ENCODE results near the gene SLAMF6. TPM values are rescaled to one million over a fixed set of nuclear protein-coding genes. Genes with fewer than 3 reads are reported as not detected.
"Not testable (repeated sequence)": the region's sequence is repeated elsewhere in the genome, so short reads cannot be mapped to it uniquely, and the experiment has no call there.

Gene SLAMF6
- total RNA-seq, 2 donors from 2014 or later: 1.2 to 5.6 TPM

- Histone ChIP-seq H3K27me3 (replicated peaks; ENCODE audit: insufficient read depth) (no peaks in the 10 kb centered on the region), H3K4me1 (ENCODE audit: control insufficient read depth in 1 of 2, low read depth in 2 of 2) (no peaks in the 10 kb centered on the region), H3K36me3 (no peaks in the 10 kb centered on the region), H3K4me3 (no peak overlapping the region), H3K9me3 (peaks cover 9% of the 10 kb centered on the region), H3K27ac (no peak overlapping the region)
- ATAC-seq (ENCODE audit: insufficient number of reproducible peaks, low FRiP score, low read depth) (no peak), DNase-seq (ENCODE audit: low spot score) (no peak)
- no peak for TF ChIP-seq CTCF (IDR thresholded peaks at IDR 0.05)
Measured at GRCh38 chr1:160538985-160539651, 16.1 kb upstream of the SLAMF6 start.

GRCh38 chr1:160537714-160538665 is 14.9 kb upstream of the SLAMF6 start:
- H3K27me3 ChIP-seq (replicated peaks; ENCODE audit: insufficient read depth): no peaks in the 10 kb centered on the region
- no peak overlapping the region for H3K4me3 ChIP-seq
- ATAC-seq (ENCODE audit: insufficient number of reproducible peaks, low FRiP score, low read depth) (no peak), DNase-seq (ENCODE audit: low spot score) (no peak)
- no peak overlapping the region for H3K27ac ChIP-seq
- H3K36me3 ChIP-seq: no peaks in the 10 kb centered on the region
- peaks cover 11% of the 10 kb centered on the region for H3K9me3 ChIP-seq
- no peaks in the 10 kb centered on the region for H3K4me1 ChIP-seq (ENCODE audit: control insufficient read depth in 1 of 2, low read depth in 2 of 2)
- TF ChIP-seq CTCF (IDR thresholded peaks at IDR 0.05): no peak

DNA sequence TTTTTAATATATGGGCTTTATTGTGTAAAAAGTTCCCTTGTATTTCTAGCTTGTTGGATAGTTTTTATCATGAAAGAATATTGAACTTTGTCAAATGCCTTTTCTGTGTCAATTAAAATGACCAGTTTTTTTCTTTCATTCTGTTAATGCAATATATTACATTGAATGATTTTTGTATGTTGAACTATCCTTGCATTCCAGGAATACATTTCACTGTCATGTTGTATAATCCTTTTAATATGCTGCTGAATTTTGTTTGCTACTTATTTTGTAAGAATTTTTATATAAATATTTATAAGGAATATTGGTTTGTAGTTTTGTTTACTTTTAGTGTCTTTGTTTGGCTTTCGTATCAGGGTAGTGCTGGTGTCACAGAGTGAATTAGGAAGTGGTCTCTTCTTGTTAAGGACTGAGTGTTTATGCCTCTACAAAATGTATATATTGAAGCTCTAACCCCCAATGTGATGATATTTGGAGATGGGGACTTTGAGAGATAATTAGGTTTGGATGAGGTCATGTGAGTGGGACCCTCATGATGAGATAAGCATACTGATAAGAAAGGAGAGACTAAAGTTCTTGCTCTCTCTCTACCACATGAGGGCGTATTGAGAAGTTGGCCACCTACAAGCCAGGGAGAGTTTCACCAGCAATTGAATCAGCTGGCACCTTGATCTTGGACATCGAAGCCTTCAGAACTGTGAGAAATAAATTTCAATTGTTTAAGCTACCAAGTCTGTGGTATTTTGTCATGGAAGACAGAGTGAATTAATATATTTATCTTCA is 12.0 kb upstream of the SLAMF6 start:
- Histone ChIP-seq H3K36me3 (no peaks in the 10 kb centered on the region), H3K27me3 (replicated peaks; ENCODE audit: insufficient read depth) (no peaks in the 10 kb centered on the region), H3K4me1 (ENCODE audit: control insufficient read depth in 1 of 2, low read depth in 2 of 2) (no peaks in the 10 kb centered on the region), H3K27ac (no peak overlapping the region), H3K4me3 (no peak overlapping the region), H3K9me3 (peaks cover 11% of the 10 kb centered on the region)
- no peak for ATAC-seq (ENCODE audit: insufficient number of reproducible peaks, low FRiP score, low read depth)
- DNase-seq (ENCODE audit: low spot score): no peak
- TF ChIP-seq CTCF (IDR thresholded peaks at IDR 0.05): no peak

DNA sequence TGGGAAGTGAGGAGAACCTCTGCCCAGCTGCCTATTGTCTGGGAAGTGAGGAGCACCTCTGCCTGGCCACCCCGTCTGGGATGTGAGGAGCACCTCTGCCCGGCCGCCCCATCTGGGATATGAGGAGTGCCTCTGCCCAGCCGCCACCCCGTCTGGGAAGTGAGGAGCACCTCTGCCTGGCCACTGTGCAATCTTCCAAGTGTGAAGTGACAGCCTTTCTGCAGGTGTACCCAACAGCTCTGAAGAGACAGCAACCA is 9.4 kb upstream of the SLAMF6 start:
- H3K4me3 ChIP-seq; H3K36me3 ChIP-seq; DNase-seq (ENCODE audit: low spot score); ATAC-seq (ENCODE audit: insufficient number of reproducible peaks, low FRiP score, low read depth); H3K4me1 ChIP-seq (ENCODE audit: control insufficient read depth in 1 of 2, low read depth in 2 of 2); H3K27ac ChIP-seq; H3K27me3 ChIP-seq (replicated peaks; ENCODE audit: insufficient read depth): not testable (repeated sequence)
- peaks cover 11% of the 10 kb centered on the region for H3K9me3 ChIP-seq

DNA sequence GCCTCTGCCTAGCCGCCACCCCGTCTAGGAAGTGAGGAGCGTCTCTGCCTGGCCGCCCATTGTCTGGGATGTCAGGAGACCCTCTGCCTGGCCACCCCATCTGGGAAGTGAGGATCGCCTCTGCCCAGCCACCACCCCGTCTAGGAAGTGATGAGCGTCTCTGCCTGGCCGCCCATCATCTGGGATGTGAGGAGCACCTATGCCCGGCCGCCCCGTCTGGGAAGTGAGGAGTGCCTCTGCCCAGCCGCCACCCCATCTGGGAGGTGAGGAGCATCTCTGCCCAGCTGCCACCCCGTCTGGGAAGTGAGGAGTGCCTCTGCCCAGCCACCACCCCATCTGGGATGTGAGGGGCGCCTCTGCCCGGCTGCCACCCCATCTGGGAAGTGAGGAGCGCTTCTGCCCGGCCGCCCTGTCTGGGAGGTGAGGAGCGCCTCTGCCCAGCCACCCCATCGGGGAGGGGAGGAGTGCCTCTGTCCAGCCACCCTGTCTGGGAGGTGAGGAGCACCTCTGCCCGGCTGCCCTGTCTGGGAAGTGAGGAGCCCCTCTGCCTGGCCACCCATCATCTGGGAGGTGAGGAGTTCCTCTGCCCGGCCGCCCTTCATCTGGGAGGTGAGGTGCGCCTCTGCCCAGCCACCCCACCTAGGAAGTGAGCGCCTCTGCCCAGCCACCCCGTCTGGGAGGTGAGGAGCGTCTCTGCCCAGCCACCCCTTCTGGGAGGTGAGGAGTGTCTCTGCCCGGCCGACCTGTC is 8.9 kb upstream of the SLAMF6 start:
- DNase-seq (ENCODE audit: low spot score); H3K27me3 ChIP-seq (replicated peaks; ENCODE audit: insufficient read depth); H3K4me3 ChIP-seq; H3K27ac ChIP-seq; H3K4me1 ChIP-seq (ENCODE audit: control insufficient read depth in 1 of 2, low read depth in 2 of 2); H3K36me3 ChIP-seq; ATAC-seq (ENCODE audit: insufficient number of reproducible peaks, low FRiP score, low read depth): not testable (repeated sequence)
- H3K9me3 ChIP-seq: peaks cover 11% of the 10 kb centered on the region

DNA sequence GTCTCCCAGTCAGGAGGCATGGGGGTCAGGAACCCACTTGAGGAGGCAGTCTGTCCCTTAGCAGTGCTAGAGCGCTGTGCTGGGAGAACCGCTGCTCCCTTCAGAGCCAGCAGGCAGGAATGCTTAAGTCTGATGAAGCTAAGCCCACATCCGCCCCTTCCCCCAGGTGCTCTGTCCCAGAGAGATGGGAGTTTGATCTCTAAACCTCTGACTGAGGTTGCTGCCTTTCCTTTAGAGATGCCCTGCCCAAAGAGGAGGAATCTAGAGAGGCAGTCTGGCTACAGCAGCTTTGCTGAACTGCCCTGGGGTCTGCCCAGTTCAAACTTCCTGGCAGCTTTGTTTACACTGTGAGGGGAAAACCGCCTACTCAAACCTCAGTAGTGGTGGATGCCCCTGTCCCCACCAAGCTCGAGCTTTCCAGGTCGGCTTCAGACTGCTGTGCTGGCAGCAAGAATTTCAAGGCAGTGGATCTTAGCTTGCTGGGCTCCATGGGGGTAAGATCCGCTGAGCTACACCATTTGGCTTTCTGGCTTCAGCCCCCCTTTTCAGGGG is 6.4 kb upstream of the SLAMF6 start:
- not testable (repeated sequence) for H3K9me3 ChIP-seq; H3K4me3 ChIP-seq; H3K36me3 ChIP-seq; H3K4me1 ChIP-seq (ENCODE audit: control insufficient read depth in 1 of 2, low read depth in 2 of 2); H3K27me3 ChIP-seq (replicated peaks; ENCODE audit: insufficient read depth); ATAC-seq (ENCODE audit: insufficient number of reproducible peaks, low FRiP score, low read depth); DNase-seq (ENCODE audit: low spot score); H3K27ac ChIP-seq

- not testable (repeated sequence) for ATAC-seq (ENCODE audit: insufficient number of reproducible peaks, low FRiP score, low read depth); DNase-seq (ENCODE audit: low spot score)
Measured at GRCh38 chr1:160523789-160524188, 734 bp upstream of the SLAMF6 start.

More at GRCh38 chr1:160523789-160524188, 734 bp upstream of the SLAMF6 start:
- not testable (repeated sequence) for H3K4me1 ChIP-seq (ENCODE audit: control insufficient read depth in 1 of 2, low read depth in 2 of 2); H3K27me3 ChIP-seq (replicated peaks; ENCODE audit: insufficient read depth); H3K27ac ChIP-seq; H3K4me3 ChIP-seq; H3K9me3 ChIP-seq; H3K36me3 ChIP-seq
